Gastrocnemius medialis (tissue), 4 donors: ENCODE measurements around the gene FERMT1. TPM values are rescaled to one million over a fixed set of nuclear protein-coding genes. Genes with fewer than 3 reads are reported as not detected.

ENCODE experiments used
- ATAC-seq, 2 donors: fragments of 150-250 bp; one replicate each; pipeline ENCODE4 v1.9.1; 2016
- DNase-seq, 2 donors: peaks; one replicate each; pipeline ENCODE4 v3.0.0-alpha.2; 2019
- H3K27ac ChIP-seq, 4 donors: fragments of 200-600 bp; sonication (generic); 1 replicate in 1 of 4; 2 replicates in 3 of 4; pipeline ENCODE4 v1.5.1; 2016 to 2018; ENCODE audit warnings: mild to moderate bottlenecking in 2 of 4, moderate library complexity in 1 of 4
- H3K27me3 ChIP-seq, 3 donors: fragments of 200-600 bp; sonication (generic) in 2 of 3; 1 replicate in 1 of 3; 2 replicates in 2 of 3; pipeline versions ENCODE4 v1.5.1 to v1.6.0; 2016 to 2019; ENCODE audit warnings: mild to moderate bottlenecking in 1 of 3, moderate library complexity in 1 of 3
- H3K36me3 ChIP-seq, 2 donors: fragments of 200-600 bp; sonication (generic) in 1 of 2; one replicate each; pipeline ENCODE4 v1.5.1; 2017 to 2018
- H3K4me1 ChIP-seq, 2 donors: fragments of 200-600 bp; sonication (generic) in 1 of 2; one replicate each; pipeline ENCODE4 v1.5.1; 2016 to 2017; ENCODE audit warnings: mild to moderate bottlenecking in 2 of 2
- H3K4me3 ChIP-seq, 4 donors: fragments of 200-600 bp; sonication (generic) in 3 of 4; 1 replicate in 1 of 4; 2 replicates in 3 of 4; pipeline ENCODE4 v1.5.1; 2016 to 2019; ENCODE audit warnings: mild to moderate bottlenecking in 2 of 4
- H3K9me3 ChIP-seq, 3 donors: fragments of 200-600 bp; sonication (generic) in 2 of 3; 1 replicate in 1 of 3; 2 replicates in 2 of 3; pipeline ENCODE4 v1.5.1; 2016 to 2019
- CTCF ChIP-seq, 5 experiments: fragments of 450-650 bp in 3 of 5; fragments of 200-600 bp in 2 of 5; sonication (generic) in 2 of 5; IDR thresholded peaks in 4 of 5; conservative IDR thresholded peaks in 1 of 5; 1 replicate in 4 of 5; 2 replicates in 1 of 5; pipeline ENCODE4 v1.5.1; 2016 to 2019; ENCODE audit warnings: antibody characterized with exemption in 5 of 5, mild to moderate bottlenecking in 3 of 5, moderate library complexity in 3 of 5
- POLR2A ChIP-seq, 2 donors: fragments of 450-650 bp; IDR thresholded peaks; one replicate each; pipeline ENCODE4 v1.6.1; 2017; ENCODE audit warnings: antibody characterized with exemption in 2 of 2, mild to moderate bottlenecking in 2 of 2, moderate library complexity in 2 of 2
- in situ Hi-C, 4 donors: fragments of 200-750 bp; cut with MboI; loops; one replicate each; pipeline versions ENCODE4 v1.15.0 to v1.8.0; 2017; ENCODE audit warnings: low sequenced_read_pairs in 4 of 4
- intact Hi-C: fragments of 100-400 bp; cut with DNase I; formaldehyde crosslinking; loops from one replicate; pipeline ENCODE4 v1.15.1; 2023; ENCODE audit warnings: low total_unique reads
- total RNA-seq, 4 donors: library from RNA; depleted of rRNA; stranded (reverse); fragments of >200 nt; gene quantifications; one replicate each; pipeline versions ENCODE4 v1.1.0 to v1.2.3, GENCODE V29; 2016

FERMT1 gene
- total RNA-seq, 4 donors from 2014 or later = 0.09 to 0.36 TPM; not detected in 2

GRCh38 chr20:6164421-6165341 lies 41.9 kb upstream of the FERMT1 start:
- intact Hi-C loops (no loop called here), in situ Hi-C loops (no loop called here)
- TF ChIP-seq POLR2A (IDR thresholded peaks at IDR 0.05) (no peak), CTCF (IDR thresholded peaks at IDR 0.05 in 4 of 5, conservative IDR thresholded peaks at IDR 0.05 in 1 of 5) (no peak)
- peak; percentile 20 to 41 for DNase-seq
- no peaks in the 10 kb centered on the region for H3K9me3 ChIP-seq
- H3K4me3 ChIP-seq = peak overlapping the region in 1 of 4 donors; percentile 0
- no peaks in the 10 kb centered on the region for H3K36me3 ChIP-seq
- H3K4me1 ChIP-seq = peaks cover 0 to 12% of the 10 kb centered on the region in 2 donors
- H3K27ac ChIP-seq = peak overlapping the region; percentile 22 to 35 (median 29)
- H3K27me3 ChIP-seq = no peaks in the 10 kb centered on the region
- peak; percentile 71 to 82 for ATAC-seq

DNA sequence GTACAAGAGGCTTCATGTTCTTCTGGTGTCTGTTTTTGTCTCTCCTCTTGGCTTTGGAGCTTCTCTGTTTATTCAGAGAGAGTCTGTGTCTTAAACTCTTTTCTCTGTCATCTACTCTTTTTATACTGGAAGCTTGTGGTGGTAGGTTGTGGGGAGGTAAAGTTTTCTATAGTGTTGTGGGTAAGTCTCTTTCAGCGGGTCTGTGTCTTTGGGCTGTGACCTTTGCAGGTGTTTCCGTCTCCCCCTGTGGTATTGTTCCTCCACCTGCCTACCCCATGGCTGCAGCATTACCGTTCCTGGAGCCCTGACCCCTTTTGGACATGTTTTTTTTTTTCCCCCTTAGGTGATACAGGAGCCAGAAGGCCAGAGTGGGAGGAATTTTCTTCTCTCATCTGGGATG lies 37.9 kb upstream of the FERMT1 start:
- ATAC-seq = no peak

GRCh38 chr20:6157345-6157744 lies 34.5 kb upstream of the FERMT1 start:
- H3K36me3 ChIP-seq = no peaks in the 10 kb centered on the region
- H3K4me1 ChIP-seq = no peaks in the 10 kb centered on the region
- in situ Hi-C loops = no loop called here
- H3K4me3 ChIP-seq = no peak overlapping the region
- ATAC-seq = no peak
- no peak for DNase-seq
- no peak for TF ChIP-seq POLR2A (IDR thresholded peaks at IDR 0.05)
- intact Hi-C loops = no loop called here
- H3K9me3 ChIP-seq = no peaks in the 10 kb centered on the region
- H3K27ac ChIP-seq = no peak overlapping the region
- H3K27me3 ChIP-seq = no peaks in the 10 kb centered on the region

More for the DNA sequence above, 37.9 kb upstream of the FERMT1 start:
- no peaks in the 10 kb centered on the region for H3K36me3 ChIP-seq
- H3K27me3 ChIP-seq = no peaks in the 10 kb centered on the region
- intact Hi-C loops (no loop called here), in situ Hi-C loops (no loop called here)
- peaks cover 0 to 12% of the 10 kb centered on the region in 2 donors for H3K4me1 ChIP-seq
- TF ChIP-seq POLR2A (IDR thresholded peaks at IDR 0.05) (no peak), CTCF (IDR thresholded peaks at IDR 0.05 in 4 of 5, conservative IDR thresholded peaks at IDR 0.05 in 1 of 5) (no peak)
- DNase-seq = no peak
- H3K27ac ChIP-seq = no peak overlapping the region
- no peak overlapping the region for H3K4me3 ChIP-seq
- no peaks in the 10 kb centered on the region for H3K9me3 ChIP-seq

DNA sequence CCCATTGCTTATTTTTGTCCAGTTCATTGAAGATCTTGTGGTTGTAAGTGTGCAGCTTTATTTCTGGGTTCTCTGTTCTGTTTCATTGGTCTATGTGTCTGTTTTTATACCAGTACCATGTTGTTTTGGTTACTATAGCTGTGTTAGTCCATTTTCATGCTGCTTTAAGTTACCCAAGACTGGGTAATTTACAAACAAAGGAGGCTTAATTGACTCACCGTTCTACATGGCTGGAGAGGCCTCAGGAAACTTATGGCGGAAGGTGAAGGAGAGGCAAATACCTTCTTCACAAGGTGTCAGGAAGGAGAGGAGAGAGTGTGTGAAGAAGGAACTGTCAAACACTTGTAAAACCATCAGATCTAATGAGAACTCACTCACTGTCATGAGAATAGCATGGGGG lies 29.9 kb upstream of the FERMT1 start:
- Histone ChIP-seq H3K9me3 (no peaks in the 10 kb centered on the region), H3K36me3 (no peaks in the 10 kb centered on the region), H3K4me3 (no peak overlapping the region), H3K27me3 (no peaks in the 10 kb centered on the region), H3K4me1 (no peaks in the 10 kb centered on the region), H3K27ac (no peak overlapping the region)
- intact Hi-C loops = no loop called here
- TF ChIP-seq POLR2A (IDR thresholded peaks at IDR 0.05) (no peak), CTCF (IDR thresholded peaks at IDR 0.05 in 4 of 5, conservative IDR thresholded peaks at IDR 0.05 in 1 of 5) (no peak)
- in situ Hi-C loops = no loop called here
- ATAC-seq (no peak), DNase-seq (no peak)

DNA sequence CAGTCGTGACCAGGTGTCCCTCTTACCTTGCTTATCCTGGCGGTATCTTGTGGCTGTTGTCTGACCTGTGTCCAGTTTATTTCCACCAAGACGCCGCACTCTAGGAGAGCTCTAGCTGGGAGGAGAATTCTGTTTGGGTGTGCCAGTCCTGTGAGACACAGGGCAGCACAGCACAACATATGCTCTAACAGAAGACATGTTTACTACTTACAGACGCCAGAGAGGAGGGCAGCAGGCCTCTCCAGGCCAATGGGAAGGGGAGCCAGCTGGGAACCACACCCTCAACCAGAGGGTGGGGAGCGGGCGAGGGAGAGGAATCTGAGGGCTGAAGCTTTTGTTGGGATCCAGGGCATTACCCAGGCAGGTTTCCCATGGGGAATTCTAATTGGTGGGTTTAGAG lies 25.2 kb upstream of the FERMT1 start:
- Histone ChIP-seq H3K27ac (no peak overlapping the region), H3K36me3 (no peaks in the 10 kb centered on the region), H3K9me3 (no peaks in the 10 kb centered on the region), H3K4me3 (no peak overlapping the region), H3K27me3 (no peaks in the 10 kb centered on the region), H3K4me1 (no peaks in the 10 kb centered on the region)
- no peak for ATAC-seq
- in situ Hi-C loops = loop anchor here in 3 of 4 donors (25.0 kb wide), 1 partner anchor 1139 kb away; no protein-coding TSS in a partner anchor
- no peak for DNase-seq
- intact Hi-C loops = no loop called here
- TF ChIP-seq CTCF (IDR thresholded peaks at IDR 0.05 in 4 of 5, conservative IDR thresholded peaks at IDR 0.05 in 1 of 5) (no peak), POLR2A (IDR thresholded peaks at IDR 0.05) (no peak)
